Smooth muscle cell of the pulmonary artery (primary cell): ENCODE measurements around the gene PTPRS. TPM values are rescaled to one million over a fixed set of nuclear protein-coding genes. Genes with fewer than 3 reads are reported as not detected.

Source experiments
- total RNA-seq: library from RNA; depleted of rRNA; stranded (reverse); fragments of >200 nt; gene quantifications from 2 replicates; pipeline ENCODE4 v1.2.3, GENCODE V29; 2014

The PTPRS gene
- total RNA-seq: 161 and 166 TPM in 2 replicates

GRCh38 chr19:5340637-5341447 lies at the start of gene PTPRS:
Gene PTPRS (minus strand): TSS chr19:5340812. CDS start chr19:5286140, 54,672 bp downstream.

Other genes starting within 250 kb of the PTPRS start
- gene ZNRF4, start 114.6 kb upstream of the PTPRS start, total RNA-seq: not detected in 2 replicates
- gene TINCR, start 227.1 kb upstream of the PTPRS start, total RNA-seq: 0.13 and 0.66 TPM in 2 replicates